ENCODE measurements around the gene BSCL2.

DNA sequence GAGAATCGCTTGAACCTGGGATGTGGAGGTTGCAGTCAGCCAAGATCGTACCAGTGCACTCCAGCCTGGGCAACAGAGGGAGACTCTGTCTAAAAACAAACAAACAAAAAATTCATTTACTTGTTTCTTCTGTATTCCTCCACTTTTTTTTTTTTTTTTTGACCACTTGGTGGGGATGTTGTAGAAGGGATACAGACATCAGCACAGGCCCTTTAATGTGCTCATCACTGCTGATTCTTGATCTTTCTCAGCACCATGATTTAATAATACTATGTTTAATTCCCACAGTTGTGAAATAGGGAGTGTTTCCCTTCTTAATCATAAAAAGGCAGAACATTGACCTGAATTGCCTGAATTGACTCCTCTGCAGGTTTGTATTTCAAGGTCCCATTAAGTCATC lies 25.6 kb upstream of the BSCL2 start:
- TF ChIP-seq, protein P1, sequence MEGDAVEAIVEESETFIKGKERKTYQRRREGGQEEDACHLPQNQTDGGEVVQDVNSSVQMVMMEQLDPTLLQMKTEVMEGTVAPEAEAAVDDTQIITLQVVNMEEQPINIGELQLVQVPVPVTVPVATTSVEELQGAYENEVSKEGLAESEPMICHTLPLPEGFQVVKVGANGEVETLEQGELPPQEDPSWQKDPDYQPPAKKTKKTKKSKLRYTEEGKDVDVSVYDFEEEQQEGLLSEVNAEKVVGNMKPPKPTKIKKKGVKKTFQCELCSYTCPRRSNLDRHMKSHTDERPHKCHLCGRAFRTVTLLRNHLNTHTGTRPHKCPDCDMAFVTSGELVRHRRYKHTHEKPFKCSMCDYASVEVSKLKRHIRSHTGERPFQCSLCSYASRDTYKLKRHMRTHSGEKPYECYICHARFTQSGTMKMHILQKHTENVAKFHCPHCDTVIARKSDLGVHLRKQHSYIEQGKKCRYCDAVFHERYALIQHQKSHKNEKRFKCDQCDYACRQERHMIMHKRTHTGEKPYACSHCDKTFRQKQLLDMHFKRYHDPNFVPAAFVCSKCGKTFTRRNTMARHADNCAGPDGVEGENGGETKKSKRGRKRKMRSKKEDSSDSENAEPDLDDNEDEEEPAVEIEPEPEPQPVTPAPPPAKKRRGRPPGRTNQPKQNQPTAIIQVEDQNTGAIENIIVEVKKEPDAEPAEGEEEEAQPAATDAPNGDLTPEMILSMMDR (IDR thresholded peaks at IDR 0.05), result no peak
- TF ChIP-seq POLR2A (IDR thresholded peaks at IDR 0.05), result no peak
